ENCODE data around the gene GPR89A.

DNA sequence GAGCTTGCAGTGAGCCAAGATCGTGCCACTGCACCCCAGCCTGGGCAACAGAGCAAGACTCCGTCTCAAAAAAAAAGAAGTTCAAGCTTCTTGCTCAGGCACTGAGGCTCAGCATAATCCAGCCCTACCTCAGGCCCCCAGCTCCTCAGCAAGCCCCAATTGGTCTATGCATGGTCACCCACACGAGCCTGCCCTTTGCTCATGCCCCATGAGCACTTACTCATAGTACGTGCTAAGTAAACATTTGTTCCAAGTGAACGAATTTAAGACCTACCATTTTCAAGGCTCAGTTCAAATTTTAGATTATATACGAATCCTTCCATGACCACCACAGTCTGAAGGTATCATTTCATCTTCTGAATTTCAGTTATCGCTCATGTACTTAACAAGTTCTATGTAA lies 95.0 kb downstream of the GPR89A start:
- TF ChIP-seq, protein P1, sequence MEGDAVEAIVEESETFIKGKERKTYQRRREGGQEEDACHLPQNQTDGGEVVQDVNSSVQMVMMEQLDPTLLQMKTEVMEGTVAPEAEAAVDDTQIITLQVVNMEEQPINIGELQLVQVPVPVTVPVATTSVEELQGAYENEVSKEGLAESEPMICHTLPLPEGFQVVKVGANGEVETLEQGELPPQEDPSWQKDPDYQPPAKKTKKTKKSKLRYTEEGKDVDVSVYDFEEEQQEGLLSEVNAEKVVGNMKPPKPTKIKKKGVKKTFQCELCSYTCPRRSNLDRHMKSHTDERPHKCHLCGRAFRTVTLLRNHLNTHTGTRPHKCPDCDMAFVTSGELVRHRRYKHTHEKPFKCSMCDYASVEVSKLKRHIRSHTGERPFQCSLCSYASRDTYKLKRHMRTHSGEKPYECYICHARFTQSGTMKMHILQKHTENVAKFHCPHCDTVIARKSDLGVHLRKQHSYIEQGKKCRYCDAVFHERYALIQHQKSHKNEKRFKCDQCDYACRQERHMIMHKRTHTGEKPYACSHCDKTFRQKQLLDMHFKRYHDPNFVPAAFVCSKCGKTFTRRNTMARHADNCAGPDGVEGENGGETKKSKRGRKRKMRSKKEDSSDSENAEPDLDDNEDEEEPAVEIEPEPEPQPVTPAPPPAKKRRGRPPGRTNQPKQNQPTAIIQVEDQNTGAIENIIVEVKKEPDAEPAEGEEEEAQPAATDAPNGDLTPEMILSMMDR (IDR thresholded peaks at IDR 0.05; ENCODE audit: low read depth, low read length) = no peak
- no peak for TF ChIP-seq POLR2A (IDR thresholded peaks at IDR 0.05; ENCODE audit: extremely low read depth, insufficient read length)

All from NB4 (cell line).